ENCODE data around the gene LRRC56.

GRCh38 chr11:581342-581741 is 44.0 kb downstream of the LRRC56 start:
- TF ChIP-seq CTCF (IDR thresholded peaks at IDR 0.05; ENCODE audit: insufficient read depth, low read length) = no peak
- TF ChIP-seq POLR2AphosphoS5 (IDR thresholded peaks at IDR 0.05; ENCODE audit: low read depth) = no peak

Data from HL-60 (cell line).